GM19324 (cell line): Measurements from ENCODE around the gene NXN.
"Not testable (repeated sequence)": the region's sequence is repeated elsewhere in the genome, so short reads cannot be mapped to it uniquely, and the experiment has no call there.

Experiments used
- ATAC-seq: cut with Tn5 transposase; IDR thresholded peaks from one replicate; pipeline ENCODE4 v1.9.1; 2021; ENCODE audit warnings: mild to moderate bottlenecking, moderate library complexity; ENCODE audit not compliant: unreplicated experiment, low FRiP score

NXN gene

DNA sequence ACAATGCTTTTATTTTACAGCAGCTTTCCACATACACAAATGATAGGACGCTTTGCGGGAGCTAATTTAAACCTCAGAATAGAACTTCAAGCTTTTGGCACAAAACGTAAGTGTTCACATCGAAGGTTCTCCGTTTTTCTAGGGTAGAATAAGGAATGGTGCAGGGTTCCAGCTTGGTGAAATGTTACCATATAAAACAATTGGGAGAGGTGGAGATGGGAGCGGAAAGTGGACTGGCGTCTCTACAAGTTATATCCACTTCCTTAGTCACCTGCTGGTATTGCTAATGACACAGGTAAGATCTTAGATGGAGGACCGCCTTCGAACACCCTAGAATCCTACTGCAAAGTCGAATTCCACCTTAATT, 1.7 kb upstream of the NXN start:
- ATAC-seq: no peak

DNA sequence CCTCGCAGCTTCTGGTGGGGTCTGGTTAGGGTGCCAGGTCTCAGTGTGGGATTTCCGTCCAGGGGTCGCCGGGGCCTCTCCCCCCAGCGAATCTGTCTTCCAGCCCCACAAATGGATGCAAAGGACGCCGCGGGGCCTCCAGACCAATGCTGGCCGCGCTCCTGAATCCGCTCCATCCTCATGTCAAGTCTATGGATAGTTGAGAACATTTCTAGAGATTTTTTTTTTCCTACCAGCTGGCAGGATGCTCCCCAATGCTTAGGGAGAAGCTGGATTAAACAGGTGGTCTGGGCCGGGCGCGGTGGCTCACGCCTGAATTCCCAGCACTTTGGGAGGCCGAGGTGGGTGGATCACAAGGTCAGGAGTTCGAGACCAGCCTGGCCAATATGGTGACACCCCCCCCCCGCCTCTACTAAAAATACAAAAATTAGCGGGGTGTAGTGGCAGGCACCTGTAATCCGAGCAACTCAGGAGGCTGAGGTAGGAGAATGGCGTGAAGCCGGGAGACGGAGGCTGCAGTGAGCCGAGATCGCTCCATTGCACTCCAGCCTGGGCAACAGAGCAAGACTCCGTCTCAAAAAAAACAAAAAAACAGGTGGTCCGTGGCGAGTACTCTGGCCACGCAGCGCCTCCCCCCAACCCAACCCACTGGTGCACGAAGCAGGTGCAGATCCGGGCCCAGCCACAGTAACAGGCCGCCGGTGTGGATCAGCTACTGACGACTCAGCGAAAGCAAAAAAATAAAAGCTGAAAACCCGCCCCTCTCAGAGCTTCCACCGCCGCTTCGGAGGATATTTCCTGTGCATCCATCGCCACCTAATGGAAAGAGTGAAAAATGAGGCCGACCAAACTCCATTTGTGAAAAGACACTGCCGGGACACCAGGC, 1.1 kb upstream of the NXN start:
- ATAC-seq: no peak

DNA sequence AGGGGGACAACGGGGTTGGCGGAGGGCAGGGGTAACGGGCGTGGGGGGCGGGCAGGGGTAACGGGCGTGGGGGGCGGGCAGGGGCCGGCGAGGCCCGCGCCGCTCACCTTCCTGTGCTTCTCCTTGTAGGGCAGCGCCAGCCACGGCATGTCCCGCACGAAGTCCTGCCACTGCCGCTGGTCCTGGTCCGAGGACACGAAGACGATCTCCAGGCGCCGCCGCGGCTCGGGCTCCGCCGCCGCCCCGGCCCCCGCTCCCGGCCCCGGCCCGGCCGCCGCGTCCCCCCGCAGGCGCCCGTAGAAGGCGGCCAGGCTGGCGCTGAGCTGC, 401 bp downstream of the NXN start:
- no peak for ATAC-seq

DNA sequence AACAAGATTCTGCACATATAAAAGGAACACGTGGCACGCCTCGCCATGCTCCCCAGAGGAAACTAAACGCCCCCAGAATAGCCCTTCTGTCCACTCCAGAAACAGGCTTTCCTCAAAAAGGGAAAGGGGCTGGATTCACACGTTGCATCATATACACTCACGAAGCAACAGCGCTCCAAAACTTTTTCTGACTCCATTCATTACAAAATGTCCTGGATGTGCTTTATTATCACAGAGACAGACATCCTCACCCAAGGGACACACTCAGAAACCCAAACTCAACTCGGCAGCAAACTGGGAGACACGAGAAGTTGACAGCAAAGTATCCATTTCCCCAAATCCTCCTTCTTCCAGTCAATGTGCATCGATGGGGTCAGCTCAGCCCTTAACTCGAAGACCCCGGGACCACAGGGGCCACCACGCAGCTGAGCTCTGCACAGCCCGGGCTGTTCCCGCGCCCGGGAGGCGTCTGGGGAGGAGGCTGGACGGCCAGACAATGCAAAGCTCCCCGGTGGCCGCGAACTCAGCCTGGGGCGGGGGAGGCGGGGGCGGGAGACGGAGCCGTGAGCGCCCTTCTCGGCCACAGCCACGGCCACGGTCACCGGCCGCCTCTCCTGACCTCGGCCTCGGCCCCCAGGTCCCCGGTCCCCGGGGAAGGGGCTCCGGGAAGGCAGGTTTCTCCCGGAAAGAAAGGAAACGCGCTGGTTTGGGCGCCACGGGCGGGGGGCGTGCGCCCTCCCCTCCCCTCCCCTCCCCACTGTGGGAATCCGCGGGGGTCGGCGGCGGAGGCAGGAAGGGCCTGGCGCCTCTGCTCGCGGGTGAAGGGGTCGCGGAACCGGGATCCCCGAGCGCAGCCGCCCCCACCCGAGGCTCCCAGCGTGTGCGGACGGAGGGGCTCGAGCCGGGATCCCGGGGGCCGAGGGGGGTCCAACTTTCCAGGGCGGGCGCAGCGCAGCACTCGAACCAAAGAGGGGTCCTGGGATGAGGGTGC, 1.2 kb downstream of the NXN start:
- ATAC-seq: no peak

DNA sequence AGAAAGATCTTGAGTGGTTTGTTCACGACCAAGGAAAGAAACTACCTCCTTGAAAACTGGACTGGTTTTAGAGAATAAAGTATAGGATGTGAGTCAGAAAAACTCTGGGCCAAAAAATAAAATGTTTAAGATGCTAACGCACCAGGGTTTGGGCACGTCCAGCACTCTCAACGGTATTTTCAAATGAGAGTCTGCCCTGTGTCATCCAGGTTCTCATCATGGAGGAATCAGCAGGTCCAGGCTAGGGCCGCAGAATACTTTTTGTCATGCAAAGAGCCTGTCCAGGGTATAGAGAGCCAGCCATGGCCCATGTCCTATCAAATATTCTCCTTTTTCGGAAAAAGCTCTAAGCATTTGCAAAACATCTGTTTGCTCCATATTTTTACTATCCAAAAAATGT, 2.4 kb downstream of the NXN start:
- ATAC-seq: no peak

DNA sequence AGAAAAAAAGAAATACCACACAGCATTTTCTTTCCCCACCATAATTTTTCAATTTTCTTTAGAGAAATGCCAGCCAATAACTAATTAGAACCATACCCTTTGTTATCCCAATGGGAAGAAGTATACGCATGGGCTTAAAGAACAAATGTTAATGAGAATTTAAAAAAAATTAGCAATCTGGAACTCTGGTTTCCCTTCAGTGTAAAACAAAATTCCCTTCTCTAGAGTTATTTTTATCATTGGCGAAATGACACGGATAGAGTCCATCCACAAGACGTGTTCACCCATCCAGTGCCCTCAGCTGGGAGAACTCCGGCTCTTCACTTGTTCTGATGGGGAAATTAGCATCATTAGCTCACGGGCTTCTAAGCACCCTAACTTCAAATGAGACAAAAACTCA, 3.3 kb downstream of the NXN start:
- no peak for ATAC-seq

DNA sequence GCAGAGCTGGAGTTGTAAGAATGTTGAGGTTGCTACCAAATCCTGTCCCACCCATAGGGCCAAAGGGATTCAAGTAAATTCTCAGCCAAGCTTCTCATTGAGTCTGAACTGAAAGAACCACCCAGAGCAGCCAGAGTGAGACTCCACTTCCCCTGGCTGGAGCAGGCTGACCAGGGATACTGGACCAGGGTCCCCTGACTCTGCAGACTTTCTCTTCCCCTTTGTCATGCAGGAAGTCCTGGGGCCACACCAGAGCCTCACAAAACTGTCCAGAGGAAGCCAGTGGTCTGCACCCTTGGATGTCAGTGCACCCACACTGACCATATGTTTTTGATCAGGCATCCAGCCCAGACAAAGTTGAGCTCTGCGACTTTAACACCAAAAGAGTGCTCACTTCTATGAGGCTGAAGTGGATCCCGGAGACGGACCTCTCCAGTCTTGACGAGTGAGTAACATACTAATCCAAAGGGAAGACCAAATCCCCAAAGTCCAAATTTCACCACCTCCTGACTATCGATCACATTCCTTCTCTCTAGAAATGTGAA, 4.1 kb downstream of the NXN start:
- no peak for ATAC-seq

DNA sequence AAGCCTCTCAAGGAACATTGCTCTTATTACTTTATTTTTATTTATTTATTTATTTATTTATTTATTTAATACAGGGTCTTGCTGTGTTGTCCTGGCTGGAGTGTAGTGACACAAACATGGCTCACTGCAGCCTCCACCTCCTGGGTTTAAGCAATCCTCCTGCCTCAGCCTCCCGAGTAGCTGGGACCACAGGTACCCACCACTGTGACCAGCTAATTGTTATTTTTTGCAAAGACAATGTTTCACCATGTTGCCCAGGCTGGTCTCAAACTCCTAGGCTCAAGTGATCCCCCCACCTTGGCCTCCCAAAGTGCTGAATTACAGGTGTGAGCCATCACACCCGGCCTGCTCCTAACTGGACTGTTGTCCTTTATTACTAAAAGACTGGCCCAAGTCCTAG, 4.8 kb downstream of the NXN start:
- not testable (repeated sequence) for ATAC-seq

DNA sequence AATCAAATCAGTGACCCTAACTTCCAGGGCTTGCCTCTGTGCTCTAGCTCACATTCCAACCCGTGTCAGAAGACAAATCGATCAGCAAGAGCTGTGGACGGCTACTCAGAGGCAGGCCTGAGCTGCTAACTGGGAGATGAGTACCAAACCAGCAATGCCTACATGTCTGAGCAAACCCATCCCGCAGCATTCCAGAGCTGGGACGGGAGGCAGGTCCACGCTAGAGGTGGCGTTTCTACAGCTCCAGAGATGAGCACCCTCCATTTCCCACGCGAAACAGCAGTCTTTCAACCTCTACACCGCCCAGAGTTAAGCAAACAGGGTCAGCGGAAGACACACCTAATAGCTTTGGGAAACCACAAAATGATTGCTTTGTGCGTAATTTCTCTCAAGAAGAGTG, 6.5 kb downstream of the NXN start:
- ATAC-seq: no peak

DNA sequence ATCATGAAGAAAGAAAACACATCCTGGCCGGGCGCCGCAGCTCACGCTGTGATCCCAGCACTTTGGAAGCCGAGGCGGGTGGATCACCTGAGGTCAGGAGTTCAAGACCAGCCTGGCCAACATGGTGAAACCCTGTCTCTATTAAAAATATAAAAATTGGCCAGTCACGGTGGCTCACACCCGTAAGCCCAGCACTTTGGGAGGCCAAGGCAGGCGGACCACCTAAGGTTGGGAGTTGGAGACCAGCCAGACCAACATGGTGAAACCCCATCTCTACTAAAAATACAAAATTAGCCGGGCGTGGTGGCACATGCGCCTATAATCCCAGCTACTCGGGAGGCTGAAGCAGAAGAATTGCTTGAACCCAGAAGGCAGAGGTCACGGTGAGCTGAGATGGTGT, 7.7 kb downstream of the NXN start:
- ATAC-seq: not testable (repeated sequence)

DNA sequence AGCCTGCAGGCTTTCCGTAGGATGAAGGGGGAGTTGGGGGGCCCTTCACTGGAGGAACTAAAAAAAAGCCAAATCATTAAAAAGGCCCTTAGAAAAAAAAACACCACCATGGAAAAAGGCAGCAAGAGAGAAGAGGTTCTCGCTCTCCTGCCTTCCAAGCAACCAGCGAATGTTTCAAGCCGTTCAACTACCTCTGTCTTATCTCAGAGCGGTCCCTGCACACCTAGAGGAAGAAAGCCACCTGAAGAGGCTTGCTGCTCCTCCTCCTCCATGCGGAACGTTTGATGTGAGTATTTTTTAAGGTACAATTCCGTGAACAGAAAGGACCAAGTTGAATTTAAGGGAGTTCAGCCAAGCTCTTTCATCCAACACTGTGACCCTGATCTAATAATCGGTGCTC, 9.2 kb downstream of the NXN start:
- ATAC-seq: no peak

DNA sequence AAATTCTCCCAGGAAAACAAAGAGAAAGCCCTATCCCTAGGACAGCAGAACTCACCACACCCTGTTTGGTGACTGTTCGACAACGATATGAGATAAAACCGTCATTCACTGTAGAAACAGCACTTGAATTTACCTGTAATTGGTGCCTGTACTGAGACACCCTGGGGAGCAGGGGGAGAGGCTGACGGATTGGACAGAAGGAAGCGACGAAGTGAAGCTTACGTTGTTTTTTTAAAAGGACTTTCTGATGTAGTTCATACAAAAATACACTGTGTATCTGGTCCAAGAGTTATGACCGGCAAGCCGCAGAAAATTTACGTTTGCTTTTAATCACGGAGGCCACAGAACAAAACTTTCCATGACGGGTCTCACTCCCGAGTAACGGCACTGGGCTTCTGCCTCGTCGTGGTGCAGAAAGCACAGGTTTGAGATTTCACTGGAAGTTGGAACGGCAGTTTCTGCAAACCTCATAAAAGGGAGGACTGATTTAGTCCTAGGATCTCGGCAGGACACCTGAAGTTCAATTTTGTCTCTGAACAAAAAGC, 9.7 kb downstream of the NXN start:
- no peak for ATAC-seq

DNA sequence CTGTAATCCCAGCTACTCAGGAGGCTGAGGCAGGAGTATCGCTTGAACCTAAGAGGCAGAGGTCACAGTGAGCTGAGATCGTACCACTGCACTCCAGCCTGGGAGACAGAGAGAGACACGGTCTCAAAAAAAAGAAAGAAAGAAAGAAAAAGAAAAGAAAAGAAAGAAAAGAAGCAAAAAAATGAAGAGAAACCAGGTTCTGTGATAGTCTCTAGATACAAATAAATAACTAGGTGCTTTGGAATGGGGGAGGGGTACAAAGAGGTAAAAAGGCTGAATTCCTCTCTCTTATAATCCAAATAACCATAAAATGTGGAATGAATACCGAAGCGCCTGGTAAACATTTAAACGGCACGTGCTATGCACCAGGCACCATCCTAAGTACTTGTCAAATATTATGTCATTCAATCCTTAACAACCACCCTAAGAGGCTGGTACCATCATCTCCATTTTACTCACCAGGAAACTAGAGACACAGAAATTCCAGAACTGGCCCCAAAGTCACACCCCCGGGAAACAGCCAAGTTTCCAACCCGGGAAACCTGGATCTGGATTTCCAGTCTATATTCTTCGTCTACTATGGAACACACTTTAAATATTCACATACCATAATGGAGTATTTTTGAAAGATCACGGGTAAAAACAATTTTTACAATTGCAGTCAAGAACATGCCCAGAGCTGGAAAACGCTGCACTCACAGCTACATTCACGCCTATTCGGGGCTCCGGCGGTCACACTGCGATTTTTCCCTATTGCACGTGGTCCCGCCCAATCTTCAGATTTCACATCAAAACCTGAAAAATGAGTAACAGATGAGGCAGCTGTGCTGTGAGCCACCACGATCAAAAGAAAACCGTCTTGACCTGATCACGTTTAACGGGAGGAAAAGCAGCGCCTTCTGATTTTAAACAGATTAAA, 10.5 kb downstream of the NXN start:
- ATAC-seq: no peak

DNA sequence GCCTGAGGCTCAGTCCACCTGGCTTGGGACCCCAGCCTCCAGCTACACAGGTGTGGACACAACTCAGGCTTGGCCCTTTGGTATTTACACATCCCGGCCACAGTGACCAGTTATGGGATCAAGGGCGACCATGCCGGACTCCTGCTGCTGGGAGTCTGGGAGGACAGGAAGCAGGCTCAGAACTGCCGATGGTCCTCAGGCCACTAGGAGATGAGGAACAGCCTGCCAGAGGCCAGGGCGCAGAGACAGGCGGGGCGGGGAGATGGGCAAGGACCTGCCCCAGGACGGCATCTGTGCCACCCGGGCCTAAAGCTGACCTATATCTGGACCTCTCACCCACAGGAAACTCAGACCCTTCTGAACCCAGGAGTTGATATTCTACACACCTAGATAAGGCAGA, 12.5 kb downstream of the NXN start:
- ATAC-seq: no peak

DNA sequence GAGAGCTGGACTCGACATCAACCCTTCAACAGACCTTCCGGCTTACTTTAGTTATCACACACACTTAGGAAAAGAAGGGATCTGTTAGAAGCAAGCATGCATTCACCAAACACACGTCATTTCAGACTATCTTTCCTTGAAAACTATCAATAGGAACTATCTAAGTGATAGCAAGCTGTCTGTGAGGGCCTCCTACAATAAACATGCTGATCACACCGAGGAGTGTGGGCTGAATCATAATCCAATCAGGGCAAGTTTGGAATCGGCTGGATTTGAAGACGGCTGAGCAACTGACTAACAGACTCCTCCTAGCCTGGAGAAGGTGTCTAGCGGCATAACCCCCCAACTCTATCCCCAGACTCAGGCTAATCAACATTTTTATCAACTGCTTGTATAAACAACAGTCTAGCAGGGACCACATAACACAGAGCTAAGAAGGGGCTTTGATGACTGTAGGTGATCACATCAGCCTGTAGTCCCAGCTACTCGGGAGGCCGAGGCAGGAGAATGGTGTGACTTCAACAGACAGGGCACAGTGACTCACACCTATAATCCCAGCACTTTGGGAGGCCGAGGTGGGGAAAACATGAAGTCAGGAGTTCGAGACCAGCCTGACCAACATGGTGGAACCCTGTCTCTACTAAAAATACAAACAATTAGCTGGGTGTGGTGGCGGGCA, 14.1 kb downstream of the NXN start:
- ATAC-seq: no peak

DNA sequence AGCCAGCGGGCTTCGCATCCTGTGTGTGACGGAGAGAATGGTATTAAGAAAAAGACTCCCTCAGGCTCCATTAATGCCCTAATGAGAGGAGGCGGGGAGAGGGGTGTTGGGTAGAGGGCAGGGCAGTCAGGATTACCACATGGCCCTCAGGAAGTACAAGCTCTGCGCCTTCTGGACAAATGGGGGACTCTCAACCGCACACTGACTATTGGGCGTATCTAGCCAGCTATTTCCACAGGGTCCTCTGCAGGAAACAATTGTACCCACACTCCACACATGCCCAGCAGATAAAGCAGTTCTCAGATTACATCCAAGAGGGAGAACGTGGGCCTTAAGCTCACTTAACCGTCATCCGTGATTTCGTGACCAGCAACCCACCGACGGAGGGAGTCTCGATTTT, 14.7 kb downstream of the NXN start:
- no peak for ATAC-seq

DNA sequence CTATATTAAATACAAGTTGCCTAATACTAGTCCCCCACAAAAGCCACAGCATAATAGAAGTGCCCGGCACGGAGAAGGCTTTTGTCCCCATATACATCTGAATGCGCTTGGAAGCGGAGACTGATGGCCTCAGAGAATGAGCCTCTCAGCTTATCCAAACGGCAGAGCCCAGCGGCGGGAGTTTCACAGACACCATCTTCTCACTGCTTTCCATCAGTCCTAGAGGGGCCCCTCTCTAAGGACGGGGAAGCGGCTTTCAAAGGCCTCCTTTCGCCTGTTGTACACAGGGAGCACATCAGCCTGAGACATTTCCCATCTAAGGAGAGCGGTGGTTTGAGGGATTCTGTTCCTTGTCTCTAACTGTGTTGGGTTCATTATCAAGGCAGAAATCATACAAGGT, 16.9 kb downstream of the NXN start:
- ATAC-seq: no peak

DNA sequence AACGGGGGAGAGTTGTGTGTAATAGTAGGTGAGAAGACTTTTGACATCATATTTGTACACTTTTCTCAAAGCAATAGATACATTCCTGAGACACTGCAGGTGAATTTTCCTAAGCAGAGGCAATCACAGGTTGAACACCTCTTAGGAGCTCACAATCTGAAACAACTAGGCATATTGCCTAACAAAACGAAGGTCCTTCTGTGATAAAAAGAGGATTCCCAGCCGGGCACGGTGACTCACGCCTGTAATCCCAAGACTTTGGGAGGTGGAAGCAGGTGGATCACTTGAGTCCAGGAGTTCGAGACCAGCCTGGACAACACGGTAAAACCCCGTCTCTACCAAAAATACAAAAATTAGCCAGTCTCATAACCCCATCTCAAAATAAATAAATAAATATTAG, 17.4 kb downstream of the NXN start:
- no peak for ATAC-seq

DNA sequence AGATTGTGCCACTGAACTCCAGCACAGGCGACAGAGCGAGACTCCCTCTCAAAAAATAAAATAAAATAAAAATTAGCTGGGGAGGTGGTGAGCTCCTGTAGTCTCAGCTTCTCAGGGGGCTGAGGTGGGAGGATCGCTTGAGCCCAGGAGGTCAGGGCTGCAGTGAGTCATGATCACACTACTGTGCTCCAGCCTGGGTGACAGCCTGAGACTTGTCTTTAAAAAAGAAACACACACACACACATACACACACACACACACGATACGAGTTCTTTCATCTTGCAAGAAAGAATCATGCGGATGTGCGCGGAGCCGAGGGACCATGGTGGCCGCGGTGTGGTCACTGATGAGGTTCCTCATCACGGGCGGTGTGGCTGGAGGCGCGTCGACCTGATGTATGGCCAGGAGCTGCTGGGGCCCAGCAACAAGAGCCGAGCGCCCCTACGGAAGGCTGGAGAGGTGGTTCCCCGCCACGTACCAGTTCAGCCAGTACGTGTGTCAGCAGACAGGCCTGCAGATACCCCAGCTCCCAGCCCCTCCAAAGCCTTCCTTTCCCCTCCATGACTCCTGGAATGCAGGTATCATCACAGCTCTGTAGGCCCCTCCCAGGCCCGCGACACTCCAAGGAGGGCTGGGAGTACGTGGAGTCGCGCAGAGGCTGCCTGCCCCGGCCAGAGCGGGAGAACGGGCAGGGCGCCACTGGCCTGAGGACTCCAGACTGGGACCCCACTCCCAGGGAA, 20.7 kb downstream of the NXN start:
- no peak for ATAC-seq
